Chondrocyte (in vitro differentiated cells): ENCODE measurements around the gene C19orf33. TPM values are rescaled to one million over a fixed set of nuclear protein-coding genes. Genes with fewer than 3 reads are reported as not detected.

Experiments
- DNase-seq: peaks from one replicate; pipeline ENCODE4 v3.0.0; 2021; ENCODE audit warnings: mixed read lengths, low spot score
- H3K27ac Mint-ChIP-seq: one replicate; pipeline ENCODE4 v1.8.0; 2021; ENCODE audit warnings: mild to moderate bottlenecking, moderate library complexity, mixed read lengths; ENCODE audit not compliant: unreplicated experiment
- H3K27me3 Mint-ChIP-seq: 2 replicates; pipeline ENCODE4 v1.8.0; 2021; ENCODE audit warnings: low read depth, mixed read lengths
- H3K36me3 Mint-ChIP-seq: 2 replicates; pipeline ENCODE4 v1.8.0; 2021; ENCODE audit warnings: low read depth, mixed read lengths
- H3K4me1 Mint-ChIP-seq: 2 replicates; pipeline ENCODE4 v1.8.0; 2021; ENCODE audit warnings: low read depth, mild to moderate bottlenecking, mixed read lengths
- H3K4me3 Mint-ChIP-seq: one replicate; pipeline ENCODE4 v1.8.0; 2021; ENCODE audit warnings: mild to moderate bottlenecking, moderate library complexity, mixed read lengths; ENCODE audit not compliant: unreplicated experiment
- H3K9me3 Mint-ChIP-seq: 2 replicates; pipeline ENCODE4 v1.8.0; 2021; ENCODE audit warnings: low read depth, mixed read lengths
- total RNA-seq: library from RNA; stranded (reverse); gene quantifications from 3 replicates; pipeline ENCODE4 v1.2.1, GENCODE V29; 2021
- TF ChIP-seq, protein P1 (sequence below): fragments of 200-600 bp; sonication (generic); IDR thresholded peaks from 2 replicates; pipeline ENCODE4 v1.5.0; 2021; ENCODE audit warnings: antibody characterized with exemption, mild to moderate bottlenecking, moderate library complexity

The C19orf33 gene
- total RNA-seq, 1 donor from 2014 or later = 2.0 TPM

DNA sequence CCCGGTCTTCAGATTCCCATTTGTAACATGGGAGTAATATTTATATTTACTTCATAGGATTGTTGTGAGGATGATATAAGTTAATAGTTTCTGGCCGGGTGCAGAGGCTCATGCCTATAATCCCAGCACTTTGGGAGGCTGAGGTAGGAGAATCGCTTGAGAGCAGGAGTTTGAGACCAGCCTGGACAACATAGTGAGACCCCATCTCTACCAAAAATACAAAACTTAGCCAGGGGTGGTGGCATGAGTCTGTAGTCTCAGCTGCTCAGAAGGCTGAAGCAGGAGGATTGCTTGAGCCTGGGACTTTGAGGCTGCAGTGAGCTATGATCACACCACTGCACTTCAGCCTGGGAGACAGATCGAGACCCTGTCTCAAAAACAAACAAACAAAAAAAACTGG lies 42.8 kb downstream of the C19orf33 start:
- H3K27ac Mint-ChIP-seq = no peak overlapping the region
- H3K9me3 Mint-ChIP-seq = no peaks in the 10 kb centered on the region

DNA sequence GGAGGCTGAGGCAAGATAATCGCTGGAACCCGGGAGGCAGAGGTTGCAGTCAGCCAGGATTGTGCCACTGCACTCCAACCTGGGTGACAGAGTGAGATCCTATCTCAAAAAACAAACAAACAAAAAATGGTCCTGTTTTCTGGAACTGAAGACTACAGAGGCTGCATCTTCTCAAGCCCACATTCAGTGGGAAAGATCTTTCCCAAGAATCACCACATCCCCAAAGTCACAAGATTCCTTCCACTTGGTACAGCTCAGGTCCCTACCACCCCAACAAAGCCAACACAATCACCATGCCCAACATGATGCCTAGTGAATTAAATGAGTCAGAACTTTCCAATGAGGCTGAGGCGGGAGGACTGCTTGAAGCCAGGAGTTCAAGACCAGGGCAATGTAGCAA lies 46.8 kb downstream of the C19orf33 start:
- Mint-ChIP-seq H3K4me3 (no peak overlapping the region), H3K36me3 (no peaks in the 10 kb centered on the region), H3K4me1 (no peaks in the 10 kb centered on the region), H3K9me3 (no peaks in the 10 kb centered on the region), H3K27me3 (peaks cover 12% of the 10 kb centered on the region), H3K27ac (no peak overlapping the region)
- no peak for DNase-seq
- TF ChIP-seq, protein P1, sequence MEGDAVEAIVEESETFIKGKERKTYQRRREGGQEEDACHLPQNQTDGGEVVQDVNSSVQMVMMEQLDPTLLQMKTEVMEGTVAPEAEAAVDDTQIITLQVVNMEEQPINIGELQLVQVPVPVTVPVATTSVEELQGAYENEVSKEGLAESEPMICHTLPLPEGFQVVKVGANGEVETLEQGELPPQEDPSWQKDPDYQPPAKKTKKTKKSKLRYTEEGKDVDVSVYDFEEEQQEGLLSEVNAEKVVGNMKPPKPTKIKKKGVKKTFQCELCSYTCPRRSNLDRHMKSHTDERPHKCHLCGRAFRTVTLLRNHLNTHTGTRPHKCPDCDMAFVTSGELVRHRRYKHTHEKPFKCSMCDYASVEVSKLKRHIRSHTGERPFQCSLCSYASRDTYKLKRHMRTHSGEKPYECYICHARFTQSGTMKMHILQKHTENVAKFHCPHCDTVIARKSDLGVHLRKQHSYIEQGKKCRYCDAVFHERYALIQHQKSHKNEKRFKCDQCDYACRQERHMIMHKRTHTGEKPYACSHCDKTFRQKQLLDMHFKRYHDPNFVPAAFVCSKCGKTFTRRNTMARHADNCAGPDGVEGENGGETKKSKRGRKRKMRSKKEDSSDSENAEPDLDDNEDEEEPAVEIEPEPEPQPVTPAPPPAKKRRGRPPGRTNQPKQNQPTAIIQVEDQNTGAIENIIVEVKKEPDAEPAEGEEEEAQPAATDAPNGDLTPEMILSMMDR = no peak

More for the DNA sequence above, 42.8 kb downstream of the C19orf33 start:
- no peaks in the 10 kb centered on the region for H3K4me1 Mint-ChIP-seq
- DNase-seq = no peak
- H3K27me3 Mint-ChIP-seq = peaks cover 2% of the 10 kb centered on the region
- H3K36me3 Mint-ChIP-seq = peaks cover 4% of the 10 kb centered on the region
- TF ChIP-seq, protein P1 = no peak
- H3K4me3 Mint-ChIP-seq = no peak overlapping the region

DNA sequence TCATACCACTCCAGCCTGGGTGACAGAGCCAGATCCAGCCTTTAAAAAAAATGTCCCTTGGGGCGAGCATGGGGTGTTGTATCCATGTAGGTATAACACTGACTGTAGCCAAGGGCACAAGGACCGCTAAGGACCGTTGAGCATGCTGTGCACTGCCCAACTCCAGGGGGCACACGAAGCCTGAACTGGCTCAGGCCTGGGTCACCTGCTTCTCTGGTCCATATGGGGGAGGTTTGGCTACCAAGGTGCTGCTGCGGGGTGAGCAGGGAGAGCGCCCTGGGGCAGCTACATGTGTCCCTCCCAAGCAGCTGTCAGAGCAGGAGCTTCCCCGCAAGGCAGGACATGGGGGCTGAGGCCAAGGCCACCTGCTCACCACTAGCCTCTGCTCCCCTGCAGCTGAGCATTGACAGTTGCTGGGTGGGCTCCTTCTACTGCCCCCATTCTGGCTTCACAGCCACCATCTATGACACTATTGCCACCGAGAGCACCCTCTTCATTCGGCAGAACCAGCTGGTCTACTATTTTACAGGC lies 47.9 kb downstream of the C19orf33 start:
- H3K4me1 Mint-ChIP-seq = no peaks in the 10 kb centered on the region
- no peaks in the 10 kb centered on the region for H3K36me3 Mint-ChIP-seq
- H3K9me3 Mint-ChIP-seq = no peaks in the 10 kb centered on the region
- TF ChIP-seq, protein P1 = no peak
- H3K27me3 Mint-ChIP-seq = peaks cover 23% of the 10 kb centered on the region
- no peak overlapping the region for H3K27ac Mint-ChIP-seq
- DNase-seq = no peak
- H3K4me3 Mint-ChIP-seq = no peak overlapping the region

DNA sequence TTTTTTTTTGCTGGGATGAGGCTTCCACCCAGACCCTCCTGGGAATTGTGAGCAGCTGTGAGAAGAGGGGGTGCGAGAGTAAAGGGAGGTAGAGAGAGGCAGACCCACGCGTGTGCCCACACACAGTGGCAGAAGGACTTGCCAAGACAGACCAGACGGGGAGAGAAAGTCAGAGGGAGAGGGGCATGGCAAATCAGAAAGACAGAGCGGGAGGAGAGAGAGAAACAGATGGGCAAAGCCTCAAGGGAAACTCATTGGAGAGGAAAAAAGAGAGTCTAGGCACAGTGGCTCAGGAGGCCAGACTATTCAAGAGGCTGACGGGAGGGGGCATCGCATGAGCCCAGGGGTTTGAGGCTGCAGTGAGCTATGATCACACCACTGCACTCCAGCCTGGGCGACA lies 48.6 kb downstream of the C19orf33 start:
- Mint-ChIP-seq H3K4me3 (no peak overlapping the region), H3K27me3 (peaks cover 23% of the 10 kb centered on the region), H3K9me3 (no peaks in the 10 kb centered on the region), H3K36me3 (no peaks in the 10 kb centered on the region), H3K27ac (no peak overlapping the region), H3K4me1 (no peaks in the 10 kb centered on the region)
- DNase-seq = no peak
- TF ChIP-seq, protein P1 = no peak

Other genes with a start within 250 kb of the C19orf33 start
- gene DPF1, start 80.0 kb upstream of the C19orf33 start, total RNA-seq = 2.1 to 4.8 TPM (median 2.4 TPM) in 3 replicates
- gene PPP1R14A, start 47.9 kb upstream of the C19orf33 start, total RNA-seq = 132 to 297 TPM (median 295 TPM) in 3 replicates
- 21.3 to 28.0 TPM (median 26.4 TPM) in 3 replicates for gene SPINT2, start 39.7 kb upstream of the C19orf33 start, total RNA-seq
- gene YIF1B, start 11.7 kb downstream of the C19orf33 start, total RNA-seq = 93.3 to 101 TPM (median 97.8 TPM) in 3 replicates
- gene KCNK6, start 15.6 kb downstream of the C19orf33 start, total RNA-seq = 22.0 to 30.9 TPM (median 29.2 TPM) in 3 replicates
- gene CATSPERG, start 31.6 kb downstream of the C19orf33 start, total RNA-seq = 3.9 to 7.6 TPM (median 5.3 TPM) in 3 replicates
- 181 to 197 TPM (median 197 TPM) in 3 replicates for gene PSMD8, start 70.3 kb downstream of the C19orf33 start, total RNA-seq
- 0.80 to 1.8 TPM (median 1.5 TPM) in 3 replicates for gene GGN, start 83.8 kb downstream of the C19orf33 start, total RNA-seq
- gene SPRED3, start 84.4 kb downstream of the C19orf33 start, total RNA-seq = 3.2 to 4.6 TPM (median 4.6 TPM) in 3 replicates
- gene FAM98C, start 98.8 kb downstream of the C19orf33 start, total RNA-seq = 15.5 to 16.5 TPM (median 16.0 TPM) in 3 replicates
- not detected in 3 replicates for gene RASGRP4, start 122.0 kb downstream of the C19orf33 start, total RNA-seq
- 0.02 to 0.32 TPM (median 0.26 TPM) in 3 replicates for gene RYR1, start 129.4 kb downstream of the C19orf33 start, total RNA-seq